ENCODE results near the gene THUMPD3. TPM values are rescaled to one million over a fixed set of nuclear protein-coding genes. Genes with fewer than 3 reads are reported as not detected.

The THUMPD3 gene
- total RNA-seq, 1 donor from 2014 or later, result 43.9 TPM

GRCh38 chr3:9406856-9407626 is 44.2 kb downstream of the THUMPD3 start:
- no peak for DNase-seq (ENCODE audit: low read depth)
- no peak overlapping the region for H3K4me3 ChIP-seq (ENCODE audit: low read depth, low read length)
- TF ChIP-seq CTCF (conservative IDR thresholded peaks at IDR 0.05; ENCODE audit: low read depth, low read length), result no peak

- no peak for TF ChIP-seq CTCF (conservative IDR thresholded peaks at IDR 0.05; ENCODE audit: low read depth, low read length)
- H3K4me3 ChIP-seq (ENCODE audit: low read depth, low read length), result no peak overlapping the region
- DNase-seq (ENCODE audit: low read depth), result no peak
Observed at GRCh38 chr3:9408061-9408460, 45.2 kb downstream of the THUMPD3 start.

- H3K4me3 ChIP-seq (ENCODE audit: low read depth, low read length), result no peak overlapping the region
- no peak for TF ChIP-seq CTCF (conservative IDR thresholded peaks at IDR 0.05; ENCODE audit: low read depth, low read length)
- DNase-seq (ENCODE audit: low read depth), result no peak
Observed at GRCh38 chr3:9408546-9408945, 45.7 kb downstream of the THUMPD3 start.

- DNase-seq (ENCODE audit: low read depth), result no peak
- no peak overlapping the region for H3K4me3 ChIP-seq (ENCODE audit: low read depth, low read length)
- no peak for TF ChIP-seq CTCF (conservative IDR thresholded peaks at IDR 0.05; ENCODE audit: low read depth, low read length)
Observed at GRCh38 chr3:9409981-9410854, 47.4 kb downstream of the THUMPD3 start.

- no peak for DNase-seq (ENCODE audit: low read depth)
- no peak for TF ChIP-seq CTCF (conservative IDR thresholded peaks at IDR 0.05; ENCODE audit: low read depth, low read length)
- H3K4me3 ChIP-seq (ENCODE audit: low read depth, low read length), result no peak overlapping the region
Observed at GRCh38 chr3:9411302-9411701, 48.4 kb downstream of the THUMPD3 start.

- no peak for TF ChIP-seq CTCF (conservative IDR thresholded peaks at IDR 0.05; ENCODE audit: low read depth, low read length)
- H3K4me3 ChIP-seq (ENCODE audit: low read depth, low read length), result no peak overlapping the region
- DNase-seq (ENCODE audit: low read depth), result no peak
Observed at GRCh38 chr3:9412293-9412692, 49.4 kb downstream of the THUMPD3 start.
